ENCODE data around the gene TPRX2. TPM values are rescaled to one million over a fixed set of nuclear protein-coding genes. Genes with fewer than 3 reads are reported as not detected.

TPRX2 gene
- total RNA-seq: not detected in 2 replicates

GRCh38 chr19:47858646-47859285, at the start of gene TPRX2:
TSS of gene TPRX2 (plus strand) at chr19:47859235. CDS start at chr19:47859247, 12 bp downstream.

GRCh38 chr19:47821460-47822020, 37.5 kb upstream of the TPRX2 start, which contains the start of gene CRX:
TSS of gene CRX (plus strand) at chr19:47821937. CDS start at chr19:47834444, 12,507 bp downstream.

GRCh38 chr19:47886010-47886559, 27.1 kb downstream of the TPRX2 start, which contains the start of gene SULT2A1:
TSS of gene SULT2A1 (minus strand) at chr19:47886315. CDS start at chr19:47886257, 58 bp downstream.

Other genes starting within 250 kb of the TPRX2 start
- 126 and 164 TPM in 2 replicates for gene EHD2, start 145.8 kb upstream of the TPRX2 start, total RNA-seq
- 47.3 and 74.6 TPM in 2 replicates for gene NOP53, start 113.7 kb upstream of the TPRX2 start, total RNA-seq
- gene SELENOW, start 80.5 kb upstream of the TPRX2 start, total RNA-seq: 126 and 159 TPM in 2 replicates
- gene TPRX1, start 54.7 kb upstream of the TPRX2 start, total RNA-seq: not detected in 2 replicates
- not detected in 2 replicates for gene CRX, start 37.3 kb upstream of the TPRX2 start, total RNA-seq
- gene SULT2A1, start 27.1 kb downstream of the TPRX2 start, total RNA-seq: not detected in 2 replicates
- not detected in 2 replicates for gene BSPH1, start 132.9 kb downstream of the TPRX2 start, total RNA-seq
- not detected in 2 replicates for gene ELSPBP1, start 135.4 kb downstream of the TPRX2 start, total RNA-seq
- not detected in 2 replicates for gene CABP5, start 184.8 kb downstream of the TPRX2 start, total RNA-seq

Measured in uterine smooth muscle cell (primary cell).